GM21786 (cell line): ENCODE measurements around the gene PDLIM7.

Experiments used
- ATAC-seq: cut with Tn5 transposase; IDR thresholded peaks from one replicate; pipeline ENCODE4 v1.9.1; 2021; ENCODE audit not compliant: unreplicated experiment

The PDLIM7 gene

DNA sequence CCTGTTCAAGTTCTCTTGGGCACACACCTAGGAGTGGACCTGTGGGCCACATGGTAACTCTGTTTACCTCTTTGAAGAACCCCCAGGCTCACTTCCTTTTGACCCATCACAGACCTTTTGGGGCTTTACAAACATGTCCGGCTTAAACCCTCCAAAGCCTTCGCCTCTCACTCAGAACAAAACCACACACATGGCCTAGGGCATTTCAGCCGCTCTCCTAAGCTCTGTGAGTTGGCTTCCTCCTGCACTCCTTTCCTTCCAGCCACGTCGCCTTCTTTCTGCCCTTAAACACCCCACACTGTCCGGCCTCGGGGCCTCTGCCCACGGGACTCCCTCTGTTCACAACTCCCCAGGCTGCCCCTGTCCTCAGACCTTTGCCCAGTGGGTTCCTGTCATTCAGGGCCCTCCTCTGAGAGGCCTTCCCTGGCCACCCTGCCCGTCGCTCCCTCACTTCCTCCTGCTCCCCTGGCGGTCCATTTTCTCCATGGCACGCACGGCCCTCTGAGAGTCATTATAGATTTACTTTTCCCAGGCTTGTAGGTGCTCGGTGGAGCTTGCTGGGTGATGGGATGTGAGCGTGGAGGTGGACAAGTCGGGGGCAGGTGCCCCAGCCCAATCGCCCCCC, 10.3 kb upstream of the PDLIM7 start:
- no peak for ATAC-seq

DNA sequence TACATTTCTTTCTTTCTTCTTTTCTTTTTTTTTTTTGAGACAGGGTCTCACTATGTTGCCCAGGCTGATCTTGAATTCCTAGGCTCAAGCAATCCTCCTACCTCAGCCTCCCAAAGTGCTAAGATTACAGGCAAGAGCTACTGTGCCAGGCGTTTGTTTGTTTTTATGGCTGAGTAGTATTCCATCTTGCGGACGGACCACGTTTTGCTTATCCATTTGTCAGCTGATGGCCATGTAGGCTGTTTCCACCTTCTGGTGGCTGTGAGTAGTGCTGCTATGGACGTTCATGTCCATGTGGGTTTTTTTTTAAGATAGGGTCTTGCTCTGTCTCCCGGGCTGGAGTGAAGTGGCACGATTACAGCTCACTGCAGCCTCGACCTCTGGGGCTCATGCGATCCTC, 9.8 kb upstream of the PDLIM7 start:
- ATAC-seq = no peak

DNA sequence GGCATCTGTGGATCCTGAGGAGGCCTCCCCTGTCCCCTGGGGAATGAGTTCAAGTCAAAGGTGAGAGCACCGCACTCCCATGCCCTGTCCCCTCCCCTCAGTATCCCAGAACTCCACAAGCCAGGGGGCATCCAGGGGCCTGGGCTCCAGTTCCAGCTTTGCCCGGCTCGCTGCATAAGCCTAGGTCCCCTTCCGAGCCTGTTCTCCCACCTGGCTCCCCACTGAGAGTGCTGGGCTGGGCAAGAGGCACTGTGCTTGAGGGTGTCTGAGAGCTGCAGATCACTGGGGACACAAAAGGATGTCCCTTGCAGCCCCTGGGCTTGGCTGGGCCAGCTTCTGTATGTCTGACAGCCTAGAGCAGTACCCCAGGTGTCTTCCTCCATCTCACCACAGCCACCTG, 7.7 kb upstream of the PDLIM7 start:
- ATAC-seq = no peak

DNA sequence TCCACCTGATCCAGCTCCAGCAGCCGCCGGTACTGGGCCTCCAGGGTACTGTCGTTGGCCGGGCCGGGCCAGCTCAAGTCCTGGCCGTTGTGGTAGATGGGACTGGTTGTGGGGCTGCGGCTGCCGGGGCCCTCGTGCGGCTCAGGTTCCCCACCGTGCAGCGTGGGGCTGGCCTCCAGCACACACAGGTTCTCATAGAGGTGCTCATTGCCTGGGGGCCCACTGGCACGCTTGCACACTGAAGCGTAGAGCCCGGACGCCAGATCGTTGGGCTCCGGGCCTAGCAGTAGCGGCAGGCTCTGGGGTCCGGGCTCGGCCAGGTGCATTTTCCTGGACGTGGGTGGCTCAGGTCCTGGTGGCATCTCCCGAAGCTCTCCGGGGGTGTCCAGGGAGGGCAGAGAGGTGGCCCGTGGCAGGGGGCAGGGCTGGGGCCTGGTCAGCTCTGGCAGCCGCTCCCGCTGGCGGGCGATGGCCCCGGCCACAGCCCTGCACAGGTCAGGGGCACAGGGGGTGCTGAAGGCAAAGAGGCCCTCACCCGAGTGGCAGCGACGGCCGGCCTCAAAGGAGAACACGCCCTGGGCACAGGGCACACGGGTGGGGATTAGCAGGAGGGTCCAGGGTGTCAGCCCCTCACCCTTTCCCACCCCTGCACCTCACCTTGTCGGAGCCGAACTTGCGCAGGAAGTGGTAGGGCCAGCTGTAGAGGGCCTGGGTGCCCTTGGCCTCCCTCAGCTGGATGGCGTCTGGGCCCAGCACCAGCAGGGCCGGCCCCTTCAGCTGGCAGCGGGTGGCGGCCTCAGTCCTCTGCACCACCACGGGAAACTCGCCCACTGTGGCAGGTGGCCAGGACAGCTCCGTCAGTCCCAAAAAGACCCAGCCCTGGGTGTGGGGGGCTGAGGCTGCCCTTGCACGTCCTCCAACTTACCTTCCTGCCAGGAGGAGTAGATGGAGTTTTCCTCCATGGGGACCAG, 7.0 kb upstream of the PDLIM7 start:
- no peak for ATAC-seq

DNA sequence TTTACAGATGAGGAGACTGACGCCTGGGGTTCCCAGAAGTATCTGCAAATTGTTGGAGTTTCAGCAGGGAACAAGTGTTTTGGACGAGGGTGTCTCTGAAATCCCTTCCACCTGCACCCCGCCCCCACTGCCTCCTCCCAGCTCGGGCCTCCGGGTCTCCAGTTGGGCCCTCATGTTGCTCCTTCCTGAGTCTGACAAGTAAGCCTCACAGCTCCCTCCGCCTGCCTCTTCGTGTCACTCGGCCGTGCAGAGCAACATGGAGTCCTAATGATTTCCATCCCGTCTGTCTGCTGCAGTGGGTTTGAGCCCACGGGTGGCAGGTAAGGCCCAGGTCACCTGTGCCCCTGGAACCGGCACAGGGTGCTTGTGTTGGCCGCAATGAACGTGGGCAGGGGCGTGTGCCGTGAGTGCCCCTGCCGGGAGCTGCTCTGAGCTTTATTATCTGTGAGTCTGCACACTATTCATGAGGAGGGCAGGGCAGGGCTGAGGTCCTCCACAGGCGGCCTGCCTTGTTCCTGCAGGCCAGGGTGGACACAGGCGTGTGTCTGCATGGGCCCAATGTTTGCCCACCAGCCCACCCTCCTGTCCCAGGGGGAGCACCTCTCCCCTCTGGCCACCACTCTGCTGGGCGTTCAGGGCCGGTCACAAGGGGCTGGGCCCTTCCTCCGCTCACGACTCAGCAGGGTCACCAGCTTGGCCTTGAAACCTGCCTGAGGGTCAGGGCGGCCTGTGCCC, 6.1 kb upstream of the PDLIM7 start:
- no peak for ATAC-seq

DNA sequence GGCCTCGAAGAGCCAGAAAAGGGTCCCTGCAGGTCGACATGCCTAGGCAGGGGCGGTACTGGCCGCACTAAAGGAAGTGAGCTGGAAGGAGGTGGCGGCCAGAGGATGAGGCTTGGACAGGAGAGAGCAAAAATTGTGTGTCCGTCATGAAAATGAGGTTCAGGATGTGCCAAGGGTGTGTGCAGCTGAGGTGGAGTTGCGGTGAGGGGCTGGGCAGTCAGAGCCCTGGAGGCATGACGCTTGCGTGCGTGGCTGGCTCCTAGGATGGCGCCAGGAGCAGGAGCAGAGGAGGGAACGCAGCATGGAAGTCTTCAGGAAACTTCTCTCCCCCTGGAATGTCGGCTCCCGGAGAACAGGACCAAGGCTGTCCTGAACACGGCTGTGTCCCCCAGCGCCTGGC, 5.5 kb upstream of the PDLIM7 start:
- no peak for ATAC-seq

DNA sequence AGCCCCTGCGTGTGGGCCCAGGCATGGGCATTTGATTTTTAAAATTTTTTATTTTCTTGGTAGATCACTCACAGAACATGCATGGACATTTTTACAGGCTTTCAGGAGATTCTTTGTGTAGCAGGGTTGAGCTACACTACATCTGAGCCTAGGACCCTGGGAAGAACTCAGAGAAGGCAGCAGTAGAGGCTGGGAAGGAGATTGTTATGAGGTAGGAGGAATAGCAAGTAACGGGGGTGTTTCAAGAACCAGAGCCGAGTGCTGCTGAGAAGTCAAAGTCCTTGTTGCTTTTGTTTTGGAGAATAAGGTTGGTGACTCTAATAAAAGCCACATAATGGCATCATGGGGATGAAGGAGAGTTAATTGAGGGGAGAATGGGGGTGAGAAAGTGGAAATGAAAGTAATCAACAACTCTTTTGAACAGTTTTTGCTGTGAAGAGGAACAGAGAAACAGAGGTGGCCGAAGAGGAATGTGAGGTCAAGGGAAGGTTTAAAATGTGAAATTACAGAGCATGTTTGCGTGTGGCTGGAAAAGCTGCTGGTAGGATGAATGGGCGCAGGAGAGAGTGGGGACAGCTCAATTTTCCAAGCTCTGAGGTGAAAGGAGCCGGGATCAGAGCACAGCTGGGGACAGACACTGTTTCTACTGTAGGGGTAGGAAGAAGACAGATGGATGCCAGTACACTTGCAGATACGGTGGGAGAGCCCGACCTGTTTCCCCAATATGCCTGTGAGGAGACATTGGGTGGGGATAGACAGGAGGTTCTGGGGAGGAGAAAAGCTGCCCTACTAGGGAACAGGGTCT, 4.7 kb upstream of the PDLIM7 start:
- ATAC-seq = peak; percentile 29

DNA sequence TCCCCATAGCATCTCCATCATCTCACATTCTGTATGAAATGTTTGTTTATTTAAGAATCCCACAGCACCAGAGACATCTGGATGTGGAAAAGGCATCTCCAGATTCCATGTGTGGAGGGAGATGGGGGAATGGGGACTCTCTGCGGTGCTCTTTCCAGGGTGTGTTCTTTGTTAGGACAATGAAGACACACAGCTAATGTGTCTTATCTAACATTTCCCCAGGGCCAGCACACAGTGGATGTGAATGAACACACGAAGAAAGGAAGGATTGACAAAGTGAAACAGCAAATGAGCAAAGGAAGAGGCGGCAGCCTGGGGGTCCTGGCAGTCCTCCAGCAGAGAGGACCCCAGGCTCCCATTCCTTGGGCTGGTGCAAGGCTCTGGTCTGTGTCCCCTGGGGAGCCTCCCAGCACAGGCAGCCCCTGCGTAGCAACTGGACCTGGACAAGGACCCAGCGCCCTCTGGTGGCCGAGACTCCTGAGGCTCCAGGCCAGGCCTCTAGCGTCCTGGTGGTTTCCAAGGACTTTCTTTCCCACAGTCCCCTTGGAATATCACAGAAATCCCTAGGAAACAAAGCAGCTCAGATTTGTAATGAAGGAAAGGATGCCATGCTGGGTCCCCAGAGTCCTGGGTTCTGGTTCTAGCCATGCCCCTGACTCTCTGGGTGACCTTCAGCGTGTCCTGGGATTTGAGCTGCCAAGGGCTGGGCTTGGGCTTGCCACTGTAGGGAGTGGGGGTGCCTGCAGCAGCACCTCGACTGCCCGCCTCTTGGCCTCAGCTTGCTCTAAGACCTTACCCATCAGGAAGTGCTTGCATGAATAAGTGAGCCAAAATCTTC, 3.5 kb upstream of the PDLIM7 start:
- peak; percentile 23 for ATAC-seq

DNA sequence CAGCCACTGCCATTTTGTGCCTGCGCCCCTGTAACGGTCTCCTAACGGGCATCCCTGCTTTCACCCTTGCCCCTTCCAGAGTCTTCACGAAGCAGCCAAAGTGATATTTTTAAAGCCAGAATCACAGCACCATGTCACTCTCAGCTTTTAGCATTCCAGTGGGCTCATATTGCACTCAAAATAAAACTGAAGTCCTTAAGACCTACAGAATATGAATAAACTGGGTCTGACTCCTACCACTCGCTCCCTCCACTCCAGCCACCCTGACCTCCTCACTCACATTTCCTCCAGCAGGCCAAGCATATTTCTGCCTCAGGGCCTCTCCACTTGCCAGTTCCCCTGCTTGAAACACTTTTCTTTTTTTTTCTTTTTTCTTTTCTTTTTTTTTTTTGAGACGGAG, 2.4 kb upstream of the PDLIM7 start:
- no peak for ATAC-seq

DNA sequence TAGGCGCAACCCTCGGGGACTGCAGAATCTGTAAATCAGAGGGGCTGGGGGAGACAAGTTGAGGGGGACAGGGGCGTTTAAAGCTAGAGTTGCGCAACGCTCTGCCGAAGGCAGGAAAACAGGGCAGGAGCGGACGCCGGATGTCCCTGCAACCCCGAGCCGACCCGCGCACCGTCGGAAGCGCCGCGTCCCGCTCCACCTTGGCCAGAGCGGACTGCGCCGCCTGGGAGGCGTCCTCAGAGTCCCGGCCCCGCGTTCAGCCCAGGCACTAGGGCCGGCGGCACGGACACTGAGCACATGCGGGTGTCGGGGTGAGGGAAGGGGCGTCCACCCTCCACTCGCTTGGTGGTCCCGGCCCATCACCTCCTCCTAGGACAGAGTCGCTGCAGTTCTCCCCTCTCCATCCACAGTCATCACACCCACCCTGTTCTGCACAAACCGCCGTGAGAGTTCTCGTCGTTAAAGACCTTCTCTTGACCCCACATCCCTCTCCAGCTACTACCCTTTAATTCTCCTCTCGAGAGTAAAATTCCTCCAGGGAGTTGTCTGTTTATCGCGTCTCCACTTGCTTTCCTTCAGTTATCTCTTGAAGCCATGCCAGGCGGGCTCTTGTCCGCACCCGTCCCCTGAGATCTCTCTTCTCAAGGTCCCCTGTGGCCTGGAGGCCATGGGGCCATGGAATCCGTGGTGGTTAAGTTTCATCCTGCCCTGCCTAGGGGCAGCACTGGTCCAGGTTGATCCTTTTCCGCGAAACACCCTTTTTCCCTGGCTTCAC, 796 bp upstream of the PDLIM7 start:
- no peak for ATAC-seq

DNA sequence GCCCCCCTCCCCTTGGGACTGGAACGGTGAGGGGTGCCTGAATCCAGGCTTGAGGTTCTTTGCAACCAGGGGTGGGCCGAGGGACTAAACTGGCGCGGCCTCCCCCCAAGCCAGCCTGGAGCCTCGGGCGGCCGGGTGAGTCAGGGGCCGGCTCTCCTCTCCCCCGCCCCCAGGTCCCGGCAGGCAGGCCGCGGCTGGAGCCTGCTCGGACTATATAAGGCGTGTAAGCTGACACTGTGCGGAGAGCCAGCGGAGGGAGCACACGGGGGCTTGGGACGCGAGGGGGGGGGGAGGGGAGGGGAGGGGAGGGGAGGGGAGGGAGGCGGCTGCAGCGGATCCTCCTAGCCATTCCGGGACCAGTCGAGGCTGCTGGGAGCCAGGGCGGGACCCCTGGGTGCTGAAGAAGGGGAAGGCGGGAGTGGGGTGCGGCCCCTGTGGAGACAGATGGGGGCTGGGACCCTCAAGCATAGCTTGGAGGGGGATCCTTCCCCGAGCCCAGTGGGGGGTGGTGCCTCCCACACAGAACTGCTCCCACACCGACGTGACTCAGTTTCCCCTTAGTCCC, 595 bp downstream of the PDLIM7 start:
- no peak for ATAC-seq

DNA sequence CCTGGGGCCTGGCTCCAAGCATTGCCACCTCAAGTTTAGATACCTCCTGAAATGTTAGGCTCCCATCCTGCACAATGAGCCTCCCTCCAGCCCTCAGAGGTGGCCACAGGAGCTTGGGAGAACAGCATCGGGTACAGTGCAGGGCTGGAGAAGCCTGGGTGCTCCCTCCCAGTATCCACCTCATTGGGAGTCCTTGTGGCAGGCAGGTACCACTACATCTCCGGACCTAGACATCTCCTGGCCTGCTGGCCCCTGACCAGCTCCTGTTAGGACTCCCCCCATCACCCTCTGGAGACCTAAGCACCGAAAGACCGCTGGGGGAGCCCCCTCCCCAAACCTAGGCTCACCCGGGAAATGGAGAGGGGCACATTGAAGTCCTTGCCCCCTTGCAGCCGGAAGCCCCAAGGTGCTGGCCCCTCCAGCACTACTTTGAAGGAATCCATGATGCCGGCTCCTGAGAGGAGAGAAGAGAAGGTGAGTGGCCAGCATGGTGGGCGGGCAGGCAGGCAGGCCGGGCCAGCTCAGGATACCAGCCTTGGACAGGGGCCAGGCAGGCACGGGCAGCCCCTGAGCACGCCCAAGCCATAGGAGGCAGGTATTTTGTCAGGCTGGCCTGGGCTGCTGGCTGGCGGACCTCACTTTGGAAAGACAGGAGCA, 1.2 kb downstream of the PDLIM7 start:
- no peak for ATAC-seq

DNA sequence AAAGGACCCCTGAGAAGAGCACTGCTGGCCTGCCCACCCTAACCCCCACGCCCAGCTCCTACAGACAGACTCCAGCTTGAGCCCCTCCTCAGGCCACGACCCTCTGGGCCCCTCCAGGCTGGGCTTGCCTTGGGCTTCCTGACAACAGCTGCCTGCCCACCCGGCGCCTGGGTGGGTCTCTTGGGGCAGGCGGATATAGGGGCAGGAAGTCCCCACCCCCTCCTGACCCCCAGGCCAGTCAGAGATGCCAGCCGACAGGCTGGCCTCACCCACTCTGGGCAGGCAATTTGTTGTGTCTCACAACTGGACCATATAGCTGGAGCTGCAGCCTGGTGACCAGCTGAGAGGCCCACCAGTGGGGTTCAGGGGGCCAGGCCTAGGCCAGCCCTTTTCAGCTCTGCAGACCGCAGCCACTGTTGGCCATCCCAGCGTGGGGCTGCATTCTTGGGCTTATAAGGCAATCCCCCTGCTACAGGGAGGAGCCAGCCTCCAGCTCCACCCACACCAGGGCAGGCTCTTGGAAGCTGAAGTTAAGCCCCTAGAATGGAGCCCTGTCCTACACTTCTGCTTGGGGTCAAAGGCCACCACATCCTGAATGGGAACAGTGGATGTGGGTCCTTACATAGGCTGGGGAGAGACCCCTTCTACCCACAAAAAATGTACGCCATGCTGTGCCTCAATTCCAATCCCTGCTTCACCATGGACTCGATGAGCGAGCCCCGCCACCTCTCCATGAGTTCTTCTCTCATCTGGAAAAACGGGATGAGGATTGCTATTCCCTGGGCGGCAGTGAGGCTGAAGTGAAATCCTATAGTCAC, 2.0 kb downstream of the PDLIM7 start:
- no peak for ATAC-seq

DNA sequence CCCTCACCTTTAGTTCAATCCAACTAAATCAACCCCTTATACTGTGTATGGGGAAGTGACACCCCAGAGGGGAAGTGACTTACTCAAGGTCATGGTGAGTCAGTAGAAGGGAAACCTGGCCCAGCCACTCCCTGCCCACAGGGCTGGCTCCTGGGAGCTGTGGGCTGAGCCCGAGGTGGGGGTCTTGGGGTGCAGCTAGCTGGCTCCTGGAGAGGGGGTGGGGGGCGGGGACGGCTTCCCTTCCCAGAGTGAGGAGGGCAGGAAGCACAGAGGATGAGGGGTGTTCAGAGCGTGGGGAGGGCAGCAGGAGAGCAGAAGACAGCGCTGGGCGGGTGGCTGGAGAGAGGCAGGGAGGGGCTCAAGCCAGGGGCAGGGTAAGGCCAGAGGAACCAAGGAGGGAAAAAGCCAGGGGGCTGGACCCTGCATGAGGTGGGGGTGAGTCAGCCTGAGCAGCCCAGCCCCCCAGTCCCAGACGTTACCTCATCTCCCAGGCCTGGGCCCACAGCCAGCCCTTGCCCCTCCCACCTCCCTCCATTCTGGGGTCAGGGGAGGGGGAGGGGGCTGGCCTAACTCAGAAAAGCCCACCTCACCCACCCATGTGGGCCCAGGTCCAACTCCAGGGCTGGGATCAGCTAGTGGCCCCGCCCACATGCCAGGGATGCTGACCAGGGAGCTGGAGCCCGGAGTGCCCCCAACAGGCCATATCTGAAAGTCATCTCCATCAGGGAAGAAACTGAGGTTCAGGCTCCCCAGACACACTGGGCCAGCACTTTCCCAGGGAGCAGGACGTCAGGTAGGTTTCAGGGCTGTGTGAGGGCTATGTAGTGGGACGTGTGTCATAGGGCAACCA, 2.8 kb downstream of the PDLIM7 start:
- ATAC-seq = no peak

DNA sequence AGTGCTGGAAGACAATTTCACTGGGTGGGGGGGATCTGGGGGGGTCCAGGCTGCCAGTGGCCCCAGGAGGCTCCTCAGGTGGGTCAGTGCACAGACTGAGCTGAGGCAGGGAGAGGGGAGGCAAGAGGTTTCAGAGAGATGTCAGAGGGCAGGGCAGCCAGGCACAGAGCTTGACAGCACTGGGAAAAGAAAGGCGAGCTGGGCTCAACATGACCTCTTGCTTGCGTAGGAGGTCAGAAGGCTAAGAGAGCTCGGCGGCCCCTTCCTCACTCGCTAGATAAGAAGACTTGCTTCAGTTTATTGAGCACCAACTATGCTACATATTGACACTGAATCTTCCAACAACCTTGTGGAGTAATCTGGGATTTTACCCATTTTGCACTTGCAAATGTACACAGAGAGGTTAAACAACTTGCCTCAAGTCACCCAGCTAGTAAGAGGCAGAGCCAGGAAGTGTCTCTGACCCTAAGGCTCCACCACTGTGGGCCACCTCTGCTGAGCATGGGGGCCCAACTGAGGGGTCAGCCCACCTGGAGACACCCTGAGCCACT, 3.5 kb downstream of the PDLIM7 start:
- no peak for ATAC-seq

DNA sequence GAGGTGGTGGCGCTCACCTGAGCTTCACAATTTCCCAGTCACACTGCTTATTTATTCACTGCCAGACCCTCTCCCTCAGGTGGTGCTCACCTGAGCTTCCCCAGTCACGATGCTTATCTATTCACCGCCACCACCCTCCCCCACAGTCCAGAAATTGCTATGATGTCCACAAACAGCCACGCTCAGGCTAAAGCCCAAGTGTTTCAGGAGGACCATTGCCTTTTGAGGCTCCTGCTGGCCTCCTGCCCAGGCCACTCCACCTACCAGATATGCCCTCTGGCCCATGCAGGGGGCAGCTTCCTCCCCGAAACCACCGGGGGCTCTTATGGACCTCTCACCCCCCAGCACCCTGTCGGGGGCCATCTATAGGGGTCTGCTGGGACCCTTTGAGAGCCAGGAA, 4.6 kb downstream of the PDLIM7 start:
- ATAC-seq = no peak
